HG03159 (cell line): ENCODE data around the gene LCORL.
"Not testable (repeated sequence)": the region's sequence is repeated elsewhere in the genome, so short reads cannot be mapped to it uniquely, and the experiment has no call there.

Experiments used
- ATAC-seq: cut with Tn5 transposase; IDR thresholded peaks from one replicate; pipeline ENCODE4 v1.9.1; 2021; ENCODE audit warnings: mild to moderate bottlenecking, moderate library complexity; ENCODE audit not compliant: unreplicated experiment

LCORL gene

GRCh38 chr4:18020671-18021469 lies 685 bp downstream of the LCORL start:
- ATAC-seq = peak; percentile 17

GRCh38 chr4:18020145-18020670 lies 1.3 kb downstream of the LCORL start:
- ATAC-seq = no peak

- ATAC-seq = no peak
Observed at GRCh38 chr4:18014269-18014668, 7.3 kb downstream of the LCORL start.

- no peak for ATAC-seq
Observed at GRCh38 chr4:18012807-18013462, 8.6 kb downstream of the LCORL start.

- no peak for ATAC-seq
Observed at GRCh38 chr4:18012134-18012806, 9.3 kb downstream of the LCORL start.

DNA sequence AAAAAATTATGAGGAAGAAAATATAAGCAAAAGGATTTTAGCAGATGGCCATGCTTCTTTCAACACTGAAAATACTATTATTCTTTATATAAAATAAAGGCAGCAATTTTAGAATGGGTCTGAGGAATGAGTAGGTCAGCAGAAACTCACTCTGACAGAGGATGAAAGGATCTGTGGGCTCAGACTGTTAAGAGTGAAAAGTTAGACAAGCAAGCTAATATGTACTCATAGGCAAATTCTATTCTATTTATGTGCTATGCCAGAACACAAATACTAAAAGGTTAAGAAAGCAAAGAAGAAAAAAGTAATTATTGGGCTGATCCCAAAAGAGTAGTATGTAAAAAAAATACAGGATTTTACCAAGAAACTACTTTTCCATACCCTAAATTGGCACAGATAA lies 13.9 kb downstream of the LCORL start:
- ATAC-seq = no peak

DNA sequence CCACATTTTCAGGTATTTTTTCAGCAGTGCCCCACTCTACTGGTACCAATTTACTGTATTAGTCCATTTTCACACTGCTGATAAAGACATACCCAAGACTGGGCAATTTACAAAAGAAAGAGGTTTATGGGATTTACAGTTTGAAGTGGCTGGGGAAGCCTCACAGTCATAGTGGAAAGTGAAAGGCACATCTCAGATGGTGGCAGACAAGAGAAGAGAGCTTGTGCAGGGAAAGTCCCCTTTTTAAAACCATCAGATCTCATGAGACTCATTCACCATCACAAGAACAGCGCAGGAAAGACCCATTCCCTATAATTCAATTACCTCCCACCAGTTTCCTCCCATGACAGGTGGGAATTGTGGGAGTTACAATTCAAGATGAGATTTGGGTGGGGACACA lies 15.1 kb downstream of the LCORL start:
- ATAC-seq = not testable (repeated sequence)

DNA sequence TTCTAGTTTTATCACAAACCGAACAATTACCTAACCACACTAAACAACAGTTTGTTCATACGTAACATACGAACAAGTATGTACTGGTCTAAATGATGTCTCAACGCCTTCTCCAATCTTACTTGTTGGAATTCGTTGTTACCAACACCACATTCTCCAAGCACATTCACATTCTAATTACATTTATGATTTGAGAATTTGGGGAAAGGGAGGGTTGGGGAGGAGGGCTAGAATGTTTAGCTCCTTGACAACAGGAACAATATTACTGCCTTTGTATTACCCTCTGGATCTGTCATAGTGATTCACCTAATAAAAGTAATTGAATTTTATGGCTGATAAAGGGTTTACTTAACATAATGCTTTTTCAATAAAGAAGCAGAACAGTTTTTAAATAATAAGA lies 24.4 kb downstream of the LCORL start:
- no peak for ATAC-seq

GRCh38 chr4:17995165-17995564 lies 26.4 kb downstream of the LCORL start:
- no peak for ATAC-seq

DNA sequence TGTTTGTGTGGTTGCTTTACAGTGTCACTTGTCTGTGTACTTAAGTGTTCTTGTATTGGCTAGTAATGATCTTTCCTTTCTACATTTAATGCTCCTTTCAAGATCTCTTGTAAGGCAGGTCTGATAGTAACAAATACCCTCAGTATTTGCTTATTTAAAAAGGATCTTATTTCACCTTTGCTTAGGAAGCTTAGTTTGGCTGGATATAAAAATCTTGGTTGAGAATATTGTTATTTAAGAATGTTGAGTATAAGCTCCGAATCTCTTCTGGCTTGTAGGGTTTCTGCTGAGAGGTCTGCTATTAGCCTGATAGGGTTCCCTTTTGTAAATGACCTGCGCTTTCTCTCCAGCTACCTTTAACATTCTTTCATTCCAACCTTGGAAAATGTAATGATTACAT lies 35.7 kb downstream of the LCORL start:
- no peak for ATAC-seq

- ATAC-seq = no peak
Observed at GRCh38 chr4:17981063-17981462, 40.5 kb downstream of the LCORL start.

DNA sequence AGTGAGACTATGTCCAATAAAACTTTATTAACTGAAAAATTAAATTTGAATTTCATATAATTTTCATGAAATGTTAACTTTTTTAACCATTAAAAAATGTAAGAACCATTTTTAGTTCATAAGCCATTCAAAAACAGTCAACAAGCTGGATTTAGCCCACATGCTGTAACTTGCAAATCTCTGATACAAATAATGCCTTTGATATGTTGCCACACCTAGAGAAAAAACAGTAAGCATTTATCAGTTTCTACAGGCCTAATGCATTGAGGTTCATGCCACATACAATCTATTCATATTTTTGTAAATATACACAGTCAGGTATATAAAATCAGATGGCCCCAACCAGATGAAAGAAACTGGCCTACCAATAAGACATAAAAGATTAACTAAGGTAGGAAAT lies 52.8 kb downstream of the LCORL start:
- ATAC-seq = no peak

GRCh38 chr4:17967078-17967477 lies 54.5 kb downstream of the LCORL start:
- ATAC-seq = peak; percentile 40

DNA sequence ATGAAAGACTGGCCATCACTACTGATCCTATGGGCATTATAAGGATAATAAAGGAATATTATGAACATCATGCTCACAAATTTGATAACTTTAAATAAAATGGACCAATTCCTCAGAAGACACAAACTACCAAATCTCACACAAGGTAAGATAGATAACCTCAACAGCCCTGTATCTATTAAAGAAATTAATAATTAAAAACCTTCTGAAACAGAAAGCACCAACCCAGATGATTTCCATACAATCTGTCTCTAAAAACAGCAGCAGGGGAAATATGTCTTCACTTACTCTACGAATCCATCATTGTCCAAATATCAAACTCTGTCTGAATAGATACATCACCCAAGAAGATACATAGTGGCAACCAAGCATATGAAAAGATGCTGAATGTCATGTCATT lies 55.2 kb downstream of the LCORL start:
- ATAC-seq = peak; percentile 56

DNA sequence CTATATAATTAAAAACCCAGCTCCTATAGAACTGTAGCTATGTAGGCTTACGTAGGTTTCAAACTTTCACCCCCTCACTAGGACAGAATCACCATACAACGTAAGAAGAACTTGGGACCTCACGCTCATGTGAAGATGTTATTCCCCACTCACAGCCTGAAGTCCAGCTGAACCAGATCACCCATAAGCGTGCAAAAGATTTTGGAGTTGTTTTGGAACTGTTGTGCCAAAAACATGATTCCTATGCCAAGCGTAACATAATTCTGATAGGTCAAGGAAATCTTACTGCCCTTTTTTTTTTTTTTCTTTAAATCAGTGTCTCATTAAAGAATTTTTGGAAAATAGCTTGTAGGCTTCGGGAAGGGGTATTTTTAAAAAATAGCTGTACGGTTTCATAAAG lies 57.0 kb downstream of the LCORL start:
- no peak for ATAC-seq

DNA sequence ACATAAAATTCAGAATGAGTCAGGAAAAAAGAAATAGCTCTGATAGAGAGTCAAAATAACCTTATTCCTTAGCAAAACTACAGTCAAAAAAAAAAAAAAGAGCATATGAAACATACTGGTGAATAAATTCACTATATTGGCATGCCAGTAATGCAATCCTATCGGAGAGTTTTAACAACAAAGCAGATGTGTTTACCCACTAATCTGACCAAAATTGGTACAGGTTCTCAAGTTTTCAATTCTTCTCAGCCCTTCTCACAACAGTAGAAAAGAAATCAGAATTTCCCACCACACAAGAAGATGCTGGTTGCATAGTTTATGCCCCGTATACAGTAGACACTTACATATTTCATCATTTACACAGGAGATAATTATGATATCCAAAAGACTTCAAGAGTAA lies 59.4 kb downstream of the LCORL start:
- no peak for ATAC-seq

DNA sequence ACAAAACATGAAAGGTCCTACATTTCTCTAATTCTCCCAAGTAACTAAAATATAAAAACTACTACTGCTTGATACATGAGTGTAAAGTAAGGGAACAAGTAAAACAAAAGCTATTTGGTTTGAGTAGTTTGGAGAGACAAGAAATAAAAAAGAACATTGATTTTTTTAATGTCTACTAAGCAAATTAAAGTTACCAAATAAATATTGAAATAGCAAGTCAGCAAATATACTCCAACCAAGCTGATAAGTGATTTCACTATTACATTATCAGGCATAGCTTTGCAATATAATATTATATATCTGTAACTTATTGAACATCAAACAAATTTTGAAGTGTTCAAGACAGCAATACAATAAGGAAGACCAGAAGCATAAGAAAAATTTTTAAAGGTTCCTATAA lies 60.3 kb downstream of the LCORL start:
- no peak for ATAC-seq

DNA sequence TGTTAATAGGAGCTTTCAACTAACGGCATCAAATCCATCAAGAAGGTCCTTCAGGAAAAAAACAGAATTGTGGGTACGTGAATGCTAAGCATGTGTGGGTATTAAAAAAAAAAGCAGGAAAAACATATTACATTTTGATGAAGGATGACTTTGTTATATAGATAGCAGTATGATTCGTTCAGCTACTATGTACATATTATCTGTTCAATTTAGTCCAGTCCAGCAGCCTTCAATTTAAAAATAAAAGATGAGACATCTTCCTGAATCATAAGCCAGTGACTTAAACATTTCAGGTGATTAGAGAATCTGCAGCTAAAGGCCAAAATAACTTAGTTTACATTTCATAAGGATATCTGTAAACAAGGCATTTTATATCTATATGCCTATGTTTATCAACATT lies 63.4 kb downstream of the LCORL start:
- ATAC-seq = no peak

- no peak for ATAC-seq
Observed at GRCh38 chr4:17957688-17958087, 63.9 kb downstream of the LCORL start.

DNA sequence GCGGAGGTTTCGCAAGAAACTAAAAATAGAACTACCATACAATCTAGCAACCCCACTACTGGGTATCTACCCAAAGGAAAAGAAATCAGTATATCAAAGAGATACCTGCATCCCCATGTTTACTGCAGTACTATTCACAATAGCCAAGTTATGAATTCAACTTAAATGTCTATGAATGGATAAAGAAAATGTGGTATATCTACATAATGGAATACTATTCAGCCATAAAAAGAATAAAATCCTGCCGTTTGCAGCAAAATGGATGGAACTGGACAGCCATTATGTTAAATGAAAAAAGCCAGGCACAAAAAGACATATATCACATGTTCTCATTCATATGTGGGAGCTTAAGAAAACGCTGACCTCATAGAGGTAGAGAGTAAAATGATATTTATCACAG lies 65.3 kb downstream of the LCORL start:
- ATAC-seq = no peak

GRCh38 chr4:17945303-17945702 lies 76.3 kb downstream of the LCORL start:
- ATAC-seq = no peak

DNA sequence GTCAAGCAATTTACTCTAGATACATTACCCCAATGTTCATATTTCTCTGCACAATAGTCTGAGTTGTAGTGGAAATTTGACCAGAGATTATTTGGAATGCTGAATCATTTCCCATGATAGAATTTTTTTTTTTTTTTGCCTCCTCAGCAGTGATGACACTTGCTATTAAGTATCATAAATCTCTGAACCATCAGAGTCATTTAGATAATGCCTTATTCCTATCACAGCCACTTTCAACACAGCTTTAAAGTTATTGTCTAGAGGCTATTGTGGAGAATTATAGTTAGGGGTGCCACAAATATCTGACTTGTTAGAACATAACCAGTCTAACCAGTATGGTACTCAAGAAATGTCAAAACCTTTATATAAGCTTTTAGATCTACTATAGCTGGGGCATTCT lies 79.8 kb downstream of the LCORL start:
- no peak for ATAC-seq
